GM06990 (cell line): Measurements from ENCODE around the gene PPP1R13B.

Experiments used
- DNase-seq: peaks from one replicate; pipeline ENCODE4 v3.0.0-alpha.2; 2011; ENCODE audit not compliant: insufficient read length; ENCODE audit errors: extremely low read depth
- H3K27me3 ChIP-seq: replicated peaks from 2 replicates; pipeline ENCODE4 v1.6.0; 2011; ENCODE audit warnings: low read length; ENCODE audit not compliant: control insufficient read depth, insufficient read depth
- H3K36me3 ChIP-seq: 2 replicates; pipeline ENCODE4 v1.5.1; 2011; ENCODE audit warnings: low read length; ENCODE audit not compliant: control insufficient read depth, insufficient read depth
- H3K4me3 ChIP-seq: replicated peaks from 2 replicates; pipeline ENCODE4 v1.5.1; 2011; ENCODE audit warnings: low read depth, mild to moderate bottlenecking, control low read depth, low read length
- CTCF ChIP-seq: IDR thresholded peaks from 2 replicates; pipeline ENCODE4 v1.5.1; 2011; ENCODE audit warnings: low read length, control low read depth, mild to moderate bottlenecking, inconsistent platforms; ENCODE audit not compliant: insufficient read depth, poor library complexity, severe bottlenecking

Gene PPP1R13B

GRCh38 chr14:103863245-103863644 lies 15.9 kb upstream of the PPP1R13B start:
- Histone ChIP-seq H3K27me3 (no peaks in the 10 kb centered on the region; the same call in 1 of the 2 replicates), H3K36me3 (no peaks in the 10 kb centered on the region), H3K4me3 (no peak overlapping the region)
- no peak for TF ChIP-seq CTCF
- no peak for DNase-seq

- Histone ChIP-seq H3K36me3 (no peaks in the 10 kb centered on the region), H3K27me3 (no peaks in the 10 kb centered on the region; the same call in 1 of the 2 replicates), H3K4me3 (no peak overlapping the region)
- TF ChIP-seq CTCF: no peak
- no peak for DNase-seq
Measured at GRCh38 chr14:103862393-103862782, 15.0 kb upstream of the PPP1R13B start.

- DNase-seq: no peak
- H3K27me3 ChIP-seq: no peaks in the 10 kb centered on the region; the same call in none of the 2 replicates
- H3K36me3 ChIP-seq: no peaks in the 10 kb centered on the region
- H3K4me3 ChIP-seq: no peak overlapping the region
- TF ChIP-seq CTCF: no peak
Measured at GRCh38 chr14:103861413-103862392, 14.3 kb upstream of the PPP1R13B start.

GRCh38 chr14:103859416-103860202 lies 12.2 kb upstream of the PPP1R13B start:
- Histone ChIP-seq H3K36me3 (no peaks in the 10 kb centered on the region), H3K4me3 (no peak overlapping the region), H3K27me3 (no peaks in the 10 kb centered on the region; the same call in none of the 2 replicates)
- no peak for DNase-seq
- no peak for TF ChIP-seq CTCF

- no peak overlapping the region for H3K4me3 ChIP-seq
- no peaks in the 10 kb centered on the region for H3K36me3 ChIP-seq
- no peak for DNase-seq
- H3K27me3 ChIP-seq: no peaks in the 10 kb centered on the region; the same call in none of the 2 replicates
- TF ChIP-seq CTCF: no peak
Measured at GRCh38 chr14:103858063-103858781, 10.8 kb upstream of the PPP1R13B start.
